Measurements from ENCODE around the gene PAPOLA.

PAPOLA gene

DNA sequence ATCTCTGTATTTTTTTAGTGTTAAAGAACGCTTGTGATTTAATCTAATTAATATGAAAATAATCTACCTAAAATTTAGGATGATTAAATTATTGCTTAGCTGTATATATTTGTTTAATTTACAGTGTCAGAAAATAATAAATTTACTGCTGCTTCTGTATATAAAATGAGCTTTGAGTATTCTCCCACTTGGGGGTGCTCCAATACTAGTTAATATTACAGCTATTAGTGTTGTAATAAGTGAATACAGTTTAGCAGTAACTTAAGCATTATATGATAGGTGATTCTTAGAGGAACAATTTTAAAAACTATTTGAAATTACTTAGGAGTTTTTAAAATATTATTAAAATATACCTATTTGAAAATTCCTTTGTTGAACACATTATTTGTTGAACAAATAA is 62.2 kb downstream of the PAPOLA start:
- DNase-seq (ENCODE audit: low spot score) (no peak), FAIRE-seq (no peak)

DNA sequence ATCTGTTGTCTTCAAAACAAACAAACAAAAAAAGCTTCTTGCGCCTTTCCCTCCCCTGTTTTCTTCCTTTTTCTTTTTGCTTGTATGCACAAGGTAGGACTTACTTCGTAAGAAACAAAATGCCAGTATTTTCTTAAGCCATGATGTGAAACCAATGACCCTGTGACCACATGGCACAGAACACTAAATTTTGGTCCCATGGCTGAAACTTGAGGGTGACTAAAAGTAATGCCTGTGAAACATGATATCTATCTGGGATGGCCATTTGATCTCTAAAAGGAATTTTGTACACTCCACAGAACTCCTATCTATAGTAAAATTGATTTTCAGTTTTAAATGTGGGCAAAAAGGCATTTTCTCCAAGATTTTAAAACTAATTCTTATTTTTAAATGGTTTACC is 63.6 kb downstream of the PAPOLA start:
- DNase-seq (ENCODE audit: low spot score) (no peak), FAIRE-seq (no peak)

DNA sequence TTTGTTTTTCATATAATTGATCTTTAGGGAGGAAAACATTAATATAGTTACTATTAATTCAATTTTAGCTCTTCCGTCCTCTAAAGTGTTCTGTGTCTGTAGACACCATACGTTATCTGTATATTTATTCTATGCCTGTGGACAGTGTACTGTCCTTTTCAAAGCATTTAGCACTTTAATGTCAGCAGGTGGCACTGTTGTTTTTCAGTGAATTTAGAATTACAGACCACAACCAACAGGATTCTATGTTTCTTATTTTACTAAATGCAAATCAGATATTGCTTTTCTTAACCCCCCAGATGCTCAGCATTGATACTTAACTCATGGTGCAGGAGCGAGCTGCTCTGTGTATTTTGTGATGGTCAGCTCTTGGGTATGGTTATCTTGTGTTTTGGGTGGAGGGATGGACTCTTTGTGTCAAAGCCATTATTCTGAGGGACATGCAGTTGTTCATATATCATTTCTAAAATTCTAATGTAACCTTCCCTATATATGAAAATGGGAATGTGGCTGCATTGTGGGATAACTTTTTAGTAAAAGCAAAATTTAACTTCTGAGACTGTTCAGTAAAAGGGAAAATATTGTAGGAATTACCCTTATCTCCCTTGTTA is 65.2 kb downstream of the PAPOLA start:
- FAIRE-seq: no peak
- DNase-seq (ENCODE audit: low spot score): no peak

DNA sequence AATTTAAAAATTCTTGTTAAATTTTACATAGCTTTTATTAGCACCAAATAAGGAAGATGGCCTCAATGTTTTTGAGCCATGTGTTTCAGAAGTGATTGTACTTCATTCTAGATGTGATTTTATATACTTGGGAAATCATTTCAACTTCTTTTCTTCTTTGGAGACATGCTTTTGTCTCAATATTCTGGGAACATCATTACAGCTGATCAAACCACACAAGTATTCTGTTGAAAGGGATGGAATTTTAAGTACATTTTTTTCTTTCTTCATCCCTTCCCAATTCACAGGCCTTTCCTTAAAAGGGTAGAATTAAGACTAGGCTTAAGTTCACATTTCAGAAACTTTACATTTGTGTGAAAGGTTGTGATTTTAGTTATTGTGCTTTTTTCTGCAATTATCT is 66.4 kb downstream of the PAPOLA start:
- DNase-seq (ENCODE audit: low spot score) (no peak), FAIRE-seq (no peak)

DNA sequence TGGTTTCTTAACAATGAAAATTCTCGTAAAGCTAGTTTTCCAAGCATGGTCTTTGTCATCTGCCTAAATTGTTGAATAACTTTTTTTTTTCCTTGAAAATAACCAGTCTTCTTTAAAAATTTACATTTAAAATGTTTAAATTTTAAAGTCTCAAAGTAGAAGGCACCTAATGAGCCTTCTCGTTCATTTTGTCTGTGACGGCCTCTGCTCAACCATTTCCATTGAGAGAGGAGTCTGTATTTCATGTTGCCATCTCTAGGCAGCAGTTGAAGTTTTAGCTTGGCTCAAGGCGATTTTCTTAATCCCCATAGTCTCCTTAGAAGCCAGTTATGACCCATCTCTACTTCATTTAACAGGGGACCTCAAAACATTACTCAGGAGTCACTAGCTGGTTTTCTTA is 69.1 kb downstream of the PAPOLA start:
- FAIRE-seq (no peak), DNase-seq (ENCODE audit: low spot score) (no peak)

DNA sequence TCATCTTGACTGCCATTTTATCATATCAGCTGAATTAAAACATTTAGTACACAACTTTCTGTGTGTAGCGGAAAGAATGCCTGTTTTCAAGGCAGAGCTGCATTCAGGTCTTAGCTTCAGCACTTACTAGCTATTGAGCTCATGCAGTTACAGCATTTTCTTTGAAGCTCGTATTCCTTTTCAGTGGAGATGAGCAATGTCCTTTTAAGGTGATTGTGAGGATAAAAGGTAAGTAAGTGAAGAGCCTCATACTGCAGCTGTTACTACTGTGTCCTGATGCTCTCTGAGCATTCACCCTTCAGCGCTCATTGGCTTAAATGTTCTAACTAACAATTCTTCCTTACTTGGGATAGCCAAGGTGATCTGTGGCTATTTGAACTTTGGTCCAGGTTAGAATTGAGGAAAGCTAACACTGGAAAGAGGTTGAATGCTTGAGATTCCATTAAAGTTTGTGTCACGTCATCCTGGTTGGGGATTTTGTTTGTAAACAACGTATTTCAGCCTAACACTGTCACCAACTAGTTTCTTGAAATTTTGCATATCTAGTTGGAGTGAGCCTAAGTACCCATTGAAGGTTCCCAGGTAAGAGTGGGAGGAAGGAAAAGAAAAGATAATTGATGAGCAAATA is 71.4 kb downstream of the PAPOLA start:
- no peak for FAIRE-seq
- no peak for DNase-seq (ENCODE audit: low spot score)

DNA sequence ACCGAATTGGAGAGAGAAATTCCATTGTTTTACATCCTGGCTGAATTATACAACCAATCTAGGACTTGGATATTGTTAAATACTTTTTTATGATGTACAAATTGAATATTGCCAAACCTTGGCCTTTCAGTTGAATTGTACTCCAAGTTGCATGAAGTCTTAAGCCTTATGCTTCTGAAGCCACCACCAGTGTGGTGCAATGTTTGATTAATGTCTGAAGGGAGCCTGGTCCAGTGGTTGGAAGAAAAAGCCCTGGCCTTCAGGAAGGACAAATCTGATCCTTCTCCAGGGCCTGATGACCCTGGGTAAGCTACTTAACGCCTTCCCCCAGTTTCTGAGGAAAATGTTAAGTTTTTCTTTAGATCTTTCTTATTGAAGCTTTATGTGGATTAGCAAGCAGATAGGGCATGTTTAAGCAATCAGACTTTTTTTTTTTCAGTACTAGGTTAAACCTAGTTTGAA is 72.0 kb downstream of the PAPOLA start:
- DNase-seq (ENCODE audit: low spot score) (no peak), FAIRE-seq (no peak)

DNA sequence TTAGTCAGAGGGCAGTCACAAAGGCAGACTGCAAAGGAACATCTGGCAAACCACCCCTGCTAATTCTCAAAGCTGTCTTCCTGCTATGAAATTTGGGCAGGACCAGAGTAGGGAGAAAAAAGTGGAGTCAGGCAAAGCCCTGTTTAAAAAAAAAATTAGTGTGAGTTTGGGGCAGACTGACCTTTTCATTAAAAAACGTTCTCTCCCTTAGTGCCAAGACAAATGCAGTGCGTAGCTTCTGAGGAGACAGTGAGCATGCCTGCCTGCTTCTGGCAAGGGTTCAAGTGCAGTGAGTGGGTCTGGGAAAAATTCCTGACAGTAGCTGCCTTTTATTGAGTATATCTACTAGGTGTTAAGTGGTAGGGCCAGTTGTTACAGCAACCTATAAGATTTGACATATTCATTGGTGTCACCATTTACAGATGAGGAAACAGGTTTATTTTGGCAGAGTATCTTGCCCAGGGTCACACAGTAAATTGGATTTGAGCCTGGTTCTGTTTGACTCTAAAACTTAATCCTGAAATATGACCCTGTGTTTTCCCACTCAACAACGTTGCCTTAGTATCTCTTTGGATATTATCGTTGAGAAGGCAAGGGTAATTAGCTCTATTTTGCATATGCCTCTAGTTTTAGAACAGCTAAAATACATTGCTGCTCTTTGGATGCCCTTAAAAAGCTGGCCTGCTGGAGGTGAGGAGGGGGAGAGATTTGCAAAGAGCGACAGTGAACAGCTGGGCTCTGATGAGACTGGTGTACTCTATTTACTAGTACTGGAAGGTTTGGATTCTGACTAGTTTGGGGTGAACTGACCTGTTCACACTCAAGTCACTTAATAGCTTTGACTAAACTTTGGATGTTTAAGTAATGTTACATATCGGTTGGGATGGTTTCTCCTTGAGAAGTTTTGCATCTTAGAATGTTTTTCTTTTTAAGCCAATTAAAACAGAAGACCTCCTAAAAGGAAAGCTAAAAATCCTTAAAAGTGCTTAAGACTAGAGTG is 72.8 kb downstream of the PAPOLA start:
- no peak for DNase-seq (ENCODE audit: low spot score)

DNA sequence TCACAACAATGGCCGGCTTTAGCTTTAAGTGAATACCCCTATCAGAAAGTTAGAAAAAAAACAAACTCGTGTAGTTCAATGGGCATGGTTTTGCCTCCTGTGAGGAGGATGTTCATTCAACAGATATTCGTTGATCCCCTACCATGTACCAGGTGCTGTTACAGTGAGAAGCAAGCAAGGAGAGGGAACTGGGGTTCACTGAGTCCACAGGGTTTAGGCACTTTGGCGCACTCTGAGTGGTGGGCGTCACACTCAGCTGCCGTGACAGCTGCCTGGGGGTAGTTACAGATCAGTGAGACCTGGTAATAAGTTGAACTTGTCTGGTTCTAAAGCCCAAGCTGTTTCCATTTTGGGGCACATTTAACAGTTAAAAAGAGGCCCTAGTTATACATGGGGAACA is 74.2 kb downstream of the PAPOLA start:
- no peak for FAIRE-seq
- no peak for DNase-seq (ENCODE audit: low spot score)

More for the DNA sequence above, 72.8 kb downstream of the PAPOLA start:
- FAIRE-seq: no peak

DNA sequence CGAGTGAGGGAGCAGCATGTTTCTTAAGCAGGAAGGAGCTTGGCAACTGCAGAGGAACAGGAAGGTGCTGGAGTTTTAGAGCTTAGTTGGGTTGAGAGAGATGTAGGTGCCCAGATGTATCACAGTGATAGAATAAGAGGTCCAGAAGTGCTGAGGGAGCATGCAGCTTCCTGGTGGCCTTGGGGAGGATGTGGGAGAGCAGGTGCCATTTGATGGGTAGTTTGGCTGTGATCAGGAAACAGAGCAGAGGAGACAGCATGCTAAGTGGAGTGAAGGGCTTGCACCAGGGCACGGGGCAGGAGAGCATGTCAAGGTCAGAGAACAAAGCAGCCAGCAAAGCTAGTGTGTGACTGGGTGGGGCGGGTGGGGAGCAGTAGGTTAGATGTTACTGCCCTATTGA is 74.8 kb downstream of the PAPOLA start:
- FAIRE-seq: no peak
- DNase-seq (ENCODE audit: low spot score): no peak

DNA sequence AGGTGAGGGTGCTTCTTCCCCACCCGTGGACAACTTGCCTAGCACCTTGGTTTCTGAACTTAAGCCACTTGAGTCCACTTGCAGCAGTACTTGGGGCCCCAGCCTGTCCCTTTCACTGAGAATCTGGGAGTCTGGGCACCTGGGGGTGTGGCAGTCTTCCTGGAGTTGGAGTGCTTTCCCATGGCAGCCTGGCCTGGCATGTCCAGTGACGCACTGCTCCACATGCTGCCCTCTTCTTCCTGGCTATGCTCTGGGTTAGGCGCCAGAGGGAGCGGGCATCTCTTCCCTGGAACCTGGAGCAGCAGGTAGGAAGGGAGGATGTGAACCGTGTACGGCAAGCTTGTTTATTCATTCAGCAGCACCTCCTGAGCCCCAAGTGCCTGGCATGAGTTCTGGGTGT is 76.4 kb downstream of the PAPOLA start:
- no peak for DNase-seq (ENCODE audit: low spot score)
- FAIRE-seq: no peak

DNA sequence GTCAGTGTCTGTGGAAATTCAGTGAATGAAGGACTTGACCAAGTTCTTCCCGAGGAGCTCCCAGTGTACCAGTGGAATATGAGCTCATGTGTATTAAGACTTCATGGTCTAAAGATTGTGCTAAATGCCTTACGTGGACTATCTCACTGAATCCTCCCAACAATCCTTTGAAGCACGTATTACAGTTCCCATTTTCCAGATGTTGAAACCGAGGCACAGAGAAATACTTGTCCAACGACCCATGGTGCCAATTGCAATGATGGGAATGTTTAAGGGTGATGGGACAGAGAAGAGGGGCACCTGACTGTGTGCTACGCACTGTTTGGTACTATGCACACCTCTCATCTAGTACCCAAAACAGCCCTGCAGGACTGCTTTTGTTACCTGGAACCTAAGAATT is 77.2 kb downstream of the PAPOLA start:
- FAIRE-seq: no peak
- no peak for DNase-seq (ENCODE audit: low spot score)

DNA sequence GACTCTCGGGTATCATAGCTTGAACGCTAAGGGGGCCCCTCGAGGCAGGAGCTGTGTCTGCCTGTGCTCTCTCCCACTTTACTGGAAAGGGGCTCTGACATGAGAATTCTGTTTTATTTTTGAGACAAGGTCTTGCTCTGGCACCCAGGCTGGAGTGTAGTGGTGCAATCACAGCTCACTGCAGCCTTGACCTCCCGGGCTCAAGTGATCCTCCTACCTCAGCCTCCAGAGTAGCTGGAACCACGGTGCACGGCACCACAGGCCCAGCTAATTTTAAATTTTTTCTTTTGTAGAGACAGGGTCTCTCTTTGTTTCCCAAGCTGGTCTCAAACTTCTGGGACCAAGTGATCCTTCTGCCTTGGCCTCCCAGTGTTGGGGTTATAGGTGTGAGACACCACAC is 77.7 kb downstream of the PAPOLA start:
- DNase-seq (ENCODE audit: low spot score) (no peak), FAIRE-seq (no peak)

DNA sequence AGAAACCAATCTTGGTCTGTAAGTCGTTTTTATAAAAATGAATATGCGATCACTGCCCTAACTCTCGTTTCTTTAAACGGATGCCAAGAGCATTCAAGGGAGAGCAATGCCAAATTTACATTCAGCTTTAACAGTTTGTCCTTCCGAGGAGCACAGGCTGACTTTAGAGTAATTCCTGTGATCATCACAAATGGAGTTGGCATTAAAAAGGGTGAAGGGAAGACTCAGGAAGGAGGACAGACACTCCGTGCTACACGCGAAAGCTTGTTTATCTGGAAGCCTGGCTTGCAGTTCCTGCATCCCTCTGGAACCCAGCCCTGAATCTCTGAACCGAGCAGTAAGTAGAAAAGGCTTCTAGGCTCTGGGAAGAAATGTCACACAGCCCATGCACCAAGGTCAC is 78.4 kb downstream of the PAPOLA start:
- no peak for DNase-seq (ENCODE audit: low spot score)
- no peak for FAIRE-seq

DNA sequence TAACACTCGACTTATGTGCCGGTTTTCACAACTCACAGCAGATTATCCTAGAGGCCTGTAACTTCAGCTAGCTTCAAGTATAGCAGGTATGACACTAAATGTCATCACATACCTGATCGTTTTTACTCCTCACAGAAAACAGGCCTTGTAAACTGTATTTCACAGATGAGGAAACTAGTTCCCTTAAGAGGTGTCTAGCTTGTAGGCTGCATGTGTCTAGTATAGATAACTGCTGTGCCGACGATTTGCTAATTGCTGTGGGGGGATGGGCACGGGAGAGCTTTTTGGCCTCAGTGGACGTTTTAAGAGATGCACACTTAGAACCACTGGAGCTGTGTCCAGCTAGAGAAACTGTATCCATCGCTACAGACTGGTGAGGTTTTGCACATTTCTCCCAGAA is 78.8 kb downstream of the PAPOLA start:
- DNase-seq (ENCODE audit: low spot score): no peak
- no peak for FAIRE-seq

DNA sequence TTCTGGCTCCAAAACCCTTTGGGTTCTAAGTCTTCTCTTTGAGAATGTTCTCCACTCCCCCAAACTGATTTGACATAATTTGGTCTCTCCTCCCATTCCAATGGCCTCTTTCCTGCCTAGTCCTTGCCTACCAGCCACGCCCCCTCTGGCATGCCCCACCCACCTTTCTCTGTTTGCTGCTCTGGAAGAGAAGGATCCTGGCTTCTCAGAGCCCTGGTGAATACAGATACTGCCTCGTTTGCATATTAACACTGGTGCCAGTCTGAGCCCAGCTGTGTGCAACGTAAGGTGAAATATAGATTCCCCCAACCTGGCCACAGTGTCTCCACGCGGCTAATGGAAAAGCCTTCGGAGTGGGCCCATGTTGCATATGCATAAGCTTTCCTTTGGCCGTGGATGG is 79.7 kb downstream of the PAPOLA start:
- DNase-seq (ENCODE audit: low spot score) (no peak), FAIRE-seq (no peak)

DNA sequence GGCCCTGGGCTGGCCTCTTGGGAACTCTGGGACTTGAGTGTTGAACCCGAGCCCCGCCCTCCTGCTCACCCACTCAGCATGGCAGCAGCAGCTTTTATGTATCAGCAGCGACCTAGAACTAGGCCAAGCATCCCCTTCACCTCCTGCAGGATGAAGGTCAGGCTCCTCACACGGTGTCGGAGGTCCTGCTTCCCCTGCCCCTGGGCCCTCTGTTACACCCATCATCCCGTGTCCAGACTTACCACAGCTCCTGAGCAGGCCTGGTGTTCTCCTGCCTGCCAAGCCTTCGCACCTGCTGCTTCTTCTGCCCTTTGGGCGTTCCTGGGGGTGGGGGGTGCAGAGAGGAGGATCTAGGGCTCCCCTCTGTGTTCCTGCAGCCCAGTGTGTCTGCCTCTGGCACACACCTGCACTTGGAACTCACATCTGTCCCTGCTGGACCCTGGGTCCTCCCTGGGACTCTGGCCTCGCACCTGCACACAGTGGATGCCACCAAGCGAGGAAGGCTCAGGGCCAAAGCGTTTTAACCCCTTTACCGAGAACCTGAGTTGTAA is 80.3 kb downstream of the PAPOLA start:
- DNase-seq (ENCODE audit: low spot score) (no peak), FAIRE-seq (no peak)

DNA sequence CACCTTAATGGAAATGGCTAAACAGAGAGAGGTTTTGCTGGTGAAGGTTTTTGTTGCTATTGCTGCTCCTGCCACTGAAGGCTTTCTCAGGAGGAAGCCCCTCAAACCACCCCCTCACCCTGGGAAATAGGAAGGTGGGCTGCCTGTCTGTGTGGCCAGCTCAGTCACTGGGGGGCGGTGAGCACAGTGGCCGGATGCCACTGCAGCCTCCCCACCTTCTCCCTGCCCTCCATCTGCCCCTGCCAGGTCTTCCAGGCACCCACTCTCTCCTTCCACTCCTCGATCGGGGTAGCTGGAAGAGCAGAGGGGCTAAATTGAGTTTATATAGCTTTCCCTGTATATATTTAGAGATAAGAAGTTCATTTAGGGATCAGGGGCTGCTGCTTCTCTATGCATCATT is 80.8 kb downstream of the PAPOLA start:
- no peak for FAIRE-seq
- DNase-seq (ENCODE audit: low spot score): no peak

DNA sequence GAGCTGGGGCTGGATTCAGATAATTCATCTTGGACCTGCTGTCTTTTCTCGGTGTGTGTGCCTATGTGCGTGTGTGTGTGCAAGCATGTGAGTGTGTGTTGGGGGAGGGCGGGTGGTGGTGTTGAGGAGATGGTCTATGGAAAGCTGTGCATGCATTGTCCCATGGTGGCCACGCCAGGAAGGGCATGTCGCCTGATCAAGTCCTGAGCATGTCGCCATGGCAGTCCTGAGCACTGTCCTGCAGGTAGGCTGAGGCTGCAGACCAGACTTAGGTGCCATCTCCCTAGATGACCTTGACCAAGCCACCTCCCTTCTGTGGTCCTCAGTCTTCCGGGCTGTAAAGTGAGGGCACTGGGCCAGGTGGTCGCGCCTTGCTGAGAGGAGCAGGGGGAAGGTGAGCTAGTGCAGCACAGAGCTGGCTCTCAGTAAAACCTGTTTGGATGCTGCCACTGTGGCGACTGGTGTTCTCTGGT is 81.4 kb downstream of the PAPOLA start:
- FAIRE-seq: no peak
- no peak for DNase-seq (ENCODE audit: low spot score)

DNA sequence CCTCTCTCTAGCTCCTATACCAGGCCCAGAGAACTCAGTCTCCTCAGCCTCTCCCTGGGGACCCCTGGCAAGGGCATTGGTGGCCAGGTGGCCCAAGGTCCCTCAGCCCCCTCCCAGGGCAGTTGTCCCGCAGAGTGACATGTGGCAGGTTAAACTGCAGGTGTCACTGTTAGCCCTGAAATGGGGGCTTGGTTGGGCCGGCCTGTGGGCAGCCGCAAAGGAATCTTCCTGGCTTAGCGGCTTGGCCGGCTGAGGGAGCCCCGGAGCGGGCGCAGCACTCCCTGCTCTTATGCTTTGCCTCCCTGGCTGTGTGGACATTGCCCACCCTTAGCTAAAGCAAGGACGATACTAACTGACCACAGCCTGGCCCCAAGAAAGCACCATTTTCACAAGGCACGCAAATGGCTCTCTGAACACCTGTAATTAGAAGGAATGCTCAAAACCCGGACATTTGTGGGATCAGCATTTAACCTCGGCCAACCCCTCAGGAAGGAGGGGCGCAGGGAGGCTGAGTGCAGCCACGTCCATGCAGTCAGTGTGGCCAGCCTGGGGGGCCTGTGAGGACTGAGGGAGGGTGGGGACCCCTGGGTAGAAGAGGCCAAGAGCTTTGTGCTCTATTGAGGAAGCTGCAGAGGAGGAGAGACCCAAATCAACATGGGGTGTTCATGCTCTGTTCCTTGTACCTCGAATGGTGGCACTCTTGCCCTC is 82.2 kb downstream of the PAPOLA start:
- FAIRE-seq (no peak), DNase-seq (ENCODE audit: low spot score) (peak; percentile 16)
